LoVo (cell line): ENCODE data around the gene TSEN34.
"Not testable (repeated sequence)": the region's sequence is repeated elsewhere in the genome, so short reads cannot be mapped to it uniquely, and the experiment has no call there.

Experiments
- DNase-seq: peaks from one replicate; pipeline ENCODE4 v3.0.0-alpha.2; 2016; ENCODE audit warnings: low spot score

TSEN34 gene

DNA sequence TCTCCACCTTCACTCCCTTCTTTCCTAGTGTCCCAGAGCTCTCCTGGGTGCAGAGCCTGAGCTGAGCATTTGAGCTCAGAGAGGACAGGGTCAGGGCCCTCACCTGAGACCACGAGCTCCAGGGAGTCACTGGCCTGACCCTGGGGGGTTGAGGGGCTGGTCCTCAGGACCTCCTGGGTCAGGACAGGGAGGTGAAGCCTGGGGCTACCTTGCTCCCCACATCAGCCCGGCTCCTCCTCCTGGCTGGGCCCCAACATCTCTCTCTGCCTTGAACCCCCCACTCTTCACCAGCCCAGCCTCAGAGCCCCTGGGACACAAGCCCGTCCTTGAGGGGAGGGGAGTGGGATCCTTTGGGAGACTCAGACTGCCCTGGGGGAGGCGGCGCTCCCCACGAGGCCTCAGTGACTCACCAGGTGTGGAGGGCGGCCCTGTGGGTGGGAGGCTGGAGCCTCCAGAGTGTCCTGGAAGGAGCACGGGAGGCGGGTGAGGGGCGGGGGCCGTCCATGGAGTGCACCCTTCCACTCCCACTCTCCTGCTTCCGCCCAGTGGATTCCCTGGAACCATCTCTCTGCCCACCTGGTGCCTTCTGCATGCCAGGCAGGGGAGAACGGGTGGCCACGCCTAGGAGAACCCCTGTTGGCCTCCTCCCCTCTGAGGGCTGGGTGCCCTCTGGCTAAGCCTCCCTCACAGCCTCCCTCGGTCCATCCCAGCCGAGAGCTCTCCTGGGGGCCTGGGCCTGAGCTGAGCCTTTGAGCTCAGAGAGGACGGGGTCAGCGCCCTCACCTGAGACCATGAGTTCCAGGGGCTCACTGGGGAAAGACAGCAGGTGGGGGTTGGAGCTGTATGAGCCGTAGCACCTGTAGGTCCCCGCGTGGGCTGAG, 48.6 kb downstream of the TSEN34 start:
- DNase-seq, result not testable (repeated sequence)

GRCh38 chr19:54240372-54241336, 49.5 kb downstream of the TSEN34 start:
- DNase-seq, result not testable (repeated sequence)

DNA sequence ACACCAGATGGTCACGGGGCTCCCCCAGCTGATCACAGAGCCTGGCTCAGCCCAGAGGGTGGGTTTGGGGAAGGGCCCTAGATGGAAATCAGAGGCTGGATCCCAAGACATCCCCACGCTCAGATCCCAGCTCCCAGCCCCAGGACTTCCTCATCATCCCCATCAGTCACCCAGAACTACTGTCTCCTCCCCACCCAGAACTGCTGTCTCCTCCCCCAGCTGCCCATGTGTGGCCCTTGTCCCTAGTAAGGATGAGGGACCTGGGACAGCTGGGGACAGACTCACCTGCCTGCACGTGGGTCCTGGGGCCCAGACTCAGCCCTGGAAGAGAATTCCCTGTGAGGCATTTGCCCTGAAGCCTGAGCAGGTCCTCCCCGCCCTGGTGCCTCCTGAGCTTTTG, 51.1 kb downstream of the TSEN34 start:
- DNase-seq, result not testable (repeated sequence)

- not testable (repeated sequence) for DNase-seq
These were observed 51.5 kb downstream of the TSEN34 start, which contains the start of gene LILRA6 for GRCh38 chr19:54242646-54243045. Gene LILRA6, minus strand, starts transcription at chr19:54242790.

DNA sequence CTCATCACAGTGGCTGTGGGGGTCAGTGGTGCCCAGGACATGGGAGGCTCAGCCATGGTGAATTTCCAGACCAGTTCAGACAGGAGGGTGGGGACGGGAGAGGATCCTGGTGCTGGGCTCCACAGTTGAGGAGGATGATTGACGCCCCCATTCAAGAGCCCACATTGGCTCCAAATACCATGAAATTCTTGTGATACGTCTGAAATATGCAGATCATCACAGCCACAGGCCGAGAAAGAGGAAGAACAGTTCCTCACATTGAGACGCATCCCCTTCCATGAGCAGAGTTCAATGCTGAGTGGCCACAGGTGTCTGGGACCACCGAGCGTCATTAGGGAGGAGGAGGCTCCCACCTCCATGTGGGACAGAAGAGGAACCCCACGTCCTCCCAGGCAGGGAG, 52.7 kb downstream of the TSEN34 start:
- DNase-seq, result not testable (repeated sequence)
